CD4-positive, alpha-beta T cell treated with Interleukin-4 for 4 hours (primary cell): ENCODE measurements around the gene CARS1.

Source experiments
- DNase-seq: peaks from one replicate; pipeline ENCODE4 v3.0.0-alpha.2; 2020

Gene CARS1

GRCh38 chr11:3058753-3059664 lies 1.8 kb upstream of the CARS1 start:
- DNase-seq: no peak

GRCh38 chr11:3056296-3057068 lies 741 bp downstream of the CARS1 start:
- DNase-seq: peak; percentile 18

GRCh38 chr11:3055891-3056290 lies 1.3 kb downstream of the CARS1 start:
- DNase-seq: no peak

- no peak for DNase-seq
Measured at GRCh38 chr11:3052567-3052966, 4.7 kb downstream of the CARS1 start.

- no peak for DNase-seq
Measured at GRCh38 chr11:3052109-3052479, 5.1 kb downstream of the CARS1 start.

GRCh38 chr11:3051196-3052108 lies 5.8 kb downstream of the CARS1 start:
- DNase-seq: no peak

GRCh38 chr11:3050386-3051195 lies 6.6 kb downstream of the CARS1 start:
- no peak for DNase-seq

GRCh38 chr11:3049430-3050243 lies 7.6 kb downstream of the CARS1 start:
- DNase-seq: peak; percentile 87

GRCh38 chr11:3047637-3048036 lies 9.6 kb downstream of the CARS1 start:
- no peak for DNase-seq

GRCh38 chr11:3046641-3047040 lies 10.6 kb downstream of the CARS1 start:
- no peak for DNase-seq

- no peak for DNase-seq
Measured at GRCh38 chr11:3046190-3046589, 11.0 kb downstream of the CARS1 start.

GRCh38 chr11:3044915-3045314 lies 12.3 kb downstream of the CARS1 start:
- no peak for DNase-seq

- no peak for DNase-seq
Measured at GRCh38 chr11:3044004-3044403, 13.2 kb downstream of the CARS1 start.

GRCh38 chr11:3043315-3043871 lies 13.8 kb downstream of the CARS1 start:
- DNase-seq: no peak

- no peak for DNase-seq
Measured at GRCh38 chr11:3042496-3043314, 14.5 kb downstream of the CARS1 start.

- DNase-seq: no peak
Measured at GRCh38 chr11:3041699-3042441, 15.4 kb downstream of the CARS1 start.

GRCh38 chr11:3040881-3041280 lies 16.3 kb downstream of the CARS1 start:
- no peak for DNase-seq

- no peak for DNase-seq
Measured at GRCh38 chr11:3037945-3038271, 19.3 kb downstream of the CARS1 start.
